NT2/D1 (cell line): ENCODE results near the gene C12orf75.

Experiments used
- SUZ12 ChIP-seq: IDR thresholded peaks from 2 replicates; pipeline ENCODE4 v1.6.1; 2011; ENCODE audit not compliant: insufficient read length, insufficient read depth; ENCODE audit errors: extremely low read depth
- ZNF274 ChIP-seq: IDR thresholded peaks from 2 replicates; pipeline ENCODE4 v1.6.1; 2011; ENCODE audit warnings: mild to moderate bottlenecking, low read depth, low read length

DNA sequence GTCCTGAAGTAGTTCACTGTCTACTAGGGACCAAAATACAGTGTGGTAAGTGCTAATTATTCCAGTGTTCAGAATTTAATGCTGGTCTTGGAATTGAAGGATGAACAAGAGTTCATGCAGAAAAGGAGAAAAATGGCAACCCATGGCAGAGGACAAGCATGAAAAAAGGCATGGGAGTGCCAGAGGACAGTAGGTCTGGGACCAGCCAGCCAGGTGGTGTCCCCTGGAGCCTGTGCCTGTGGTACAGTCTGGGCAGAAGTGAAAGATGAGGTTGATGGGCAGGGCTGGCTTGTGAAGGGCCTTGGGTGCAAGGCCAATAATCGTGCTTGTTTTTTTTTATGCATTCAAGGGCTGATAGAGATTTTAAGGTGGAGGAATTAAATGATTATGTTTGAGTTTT lies 21.0 kb downstream of the C12orf75 start:
- TF ChIP-seq ZNF274 = no peak
- TF ChIP-seq SUZ12 = no peak
